ENCODE measurements around the gene TSPAN14. TPM values are rescaled to one million over a fixed set of nuclear protein-coding genes. Genes with fewer than 3 reads are reported as not detected.
A peak's percentile ranks its signal among the peaks of the same experiment; 100 is the strongest.

Gene TSPAN14
- total and polyA plus RNA-seq, 10 of the 15 experiments (the other 5 are each of a cell fraction or from before 2014, with no cell fraction given): 2.5 to 31.7 (median 17.9) TPM

- no peak overlapping the region for H3K4me3 ChIP-seq
- CTCF ChIA-PET: interaction anchor here (0.6 to 21.6 kb wide), 8 partner anchors 9 to 599 kb away, joined by 3 to 852 read pairs (median 4); partner anchors contain the start of gene TSPAN14
- no peak for TF ChIP-seq NR2C2 (IDR thresholded peaks at IDR 0.05; ENCODE audit: borderline replicate concordance, control insufficient read depth, insufficient read length, low read depth)
- TF ChIP-seq CTCF (IDR thresholded peaks at IDR 0.05 in 2 of 3, conservative IDR thresholded peaks at IDR 0.05 in 1 of 3; ENCODE audit: control insufficient read depth in 2 of 3, extremely low read depth in 1 of 3, insufficient read depth in 1 of 3, low read depth in 3 of 3, low read length in 3 of 3): peak in 1 of 3 experiments; percentile 17; a peak in 1 of 6 replicates
- TF ChIP-seq GATAD2B (conservative IDR thresholded peaks at IDR 0.05; ENCODE audit: low read depth): peak; percentile 50; the same call in 1 of the 2 replicates
- peak; percentile 47; the same call in 1 of the 2 replicates for TF ChIP-seq DPF2 (IDR thresholded peaks at IDR 0.05)
- TF ChIP-seq CREB1 (IDR thresholded peaks at IDR 0.05; ENCODE audit: low read depth): no peak
- TF ChIP-seq RUNX3 (IDR thresholded peaks at IDR 0.05; ENCODE audit: low read length): peak; percentile 53; the same call in 1 of the 2 replicates
- TF ChIP-seq CHD1 (IDR thresholded peaks at IDR 0.05; ENCODE audit: low read depth, low read length): no peak
- no peak for TF ChIP-seq BCL11A (IDR thresholded peaks at IDR 0.05; ENCODE audit: low read depth, low read length)
- 0 out of 2 replicates have a peak, but pooled peaks have one; percentile 7 for TF ChIP-seq TCF12 (IDR thresholded peaks at IDR 0.05; ENCODE audit: low read depth, low read length)
- TF ChIP-seq JUNB (IDR thresholded peaks at IDR 0.05): no peak
- peak; percentile 88 for TF ChIP-seq MEF2B (IDR thresholded peaks at IDR 0.05; ENCODE audit: partially characterized antibody, poor library complexity, severe bottlenecking)
- peak; percentile 31; the same call in 1 of the 2 replicates for TF ChIP-seq NR2F1 (conservative IDR thresholded peaks at IDR 0.05)
- peak in 1 of 2 experiments; percentile 66; a peak in 1 of 4 replicates for TF ChIP-seq SRF (IDR thresholded peaks at IDR 0.05; ENCODE audit: low read depth in 2 of 2, low read length in 2 of 2)
- peak; percentile 33 for TF ChIP-seq IKZF1 (conservative IDR thresholded peaks at IDR 0.05)
- no peak for TF ChIP-seq RFX5 (IDR thresholded peaks at IDR 0.05; ENCODE audit: low read depth, low read length)
- no peak for TF ChIP-seq PRDM15 (CRISPR knock-in tag; IDR thresholded peaks at IDR 0.05)
- peak; percentile 34 to 50; a peak in 2 of 4 replicates for TF ChIP-seq IKZF2 (IDR thresholded peaks at IDR 0.05)
- 0 out of 2 replicates have a peak, but pooled peaks have one; percentile 49 for TF ChIP-seq SMARCA5 (IDR thresholded peaks at IDR 0.05)
These were observed 46.7 kb downstream of the TSPAN14 start for GRCh38 chr10:80500572-80501380.

More at GRCh38 chr10:80500572-80501380, 46.7 kb downstream of the TSPAN14 start:
- Histone ChIP-seq H3K4me1 (ENCODE audit: control insufficient read depth, insufficient read depth, low read length) (peaks cover 41% of the 10 kb centered on the region), H3K27ac (ENCODE audit: control insufficient read depth, insufficient read depth) (peak overlapping the region; percentile 54), H3K27me3 (replicated peaks in 1 of 2; ENCODE audit: control insufficient read depth in 2 of 2, insufficient read depth in 2 of 2, low read length in 1 of 2) (no peaks in the 10 kb centered on the region), H3K36me3 (ENCODE audit: control insufficient read depth in 2 of 2, insufficient read depth in 2 of 2, low read length in 1 of 2) (peaks cover 7 to 11% of the 10 kb centered on the region in 2 experiments; a peak in 3 of 4 replicates), H3K4me2 (ENCODE audit: control insufficient read depth, insufficient read depth) (peak overlapping the region; percentile 44), H2AFZ (ENCODE audit: control insufficient read depth, low read depth, low read length) (no peak overlapping the region), H4K20me1 (ENCODE audit: control insufficient read depth, insufficient read depth) (no peaks in the 10 kb centered on the region), H3K9me3 (replicated peaks; ENCODE audit: control insufficient read depth, insufficient read depth, low read length) (no peaks in the 10 kb centered on the region; the same call in 2 of the 3 replicates), H3K79me2 (ENCODE audit: control insufficient read depth, insufficient read depth, low read length) (peaks cover 33% of the 10 kb centered on the region), H3K9ac (ENCODE audit: control insufficient read depth, insufficient read depth, low read length) (no peak overlapping the region)
- SMC1A ChIA-PET (ENCODE audit: uncharacterized antibody, unreplicated experiment): interaction anchor here (1.0 to 21.2 kb wide), 6 partner anchors 9 to 311 kb away, joined by 3 to 1038 read pairs (median 4); partner anchors contain the start of gene TSPAN14
- POLR2A ChIA-PET: interaction anchor here (0.5 to 8.3 kb wide), 18 partner anchors 8 to 1812 kb away, joined by 3 to 60 read pairs (median 5); partner anchors contain the start of gene TSPAN14
- ATAC-seq: peak; percentile 81
- BruUV-seq (replicated peaks): no TSS peak
- RAD21 ChIA-PET (ENCODE audit: unreplicated experiment): interaction anchor here (0.6 to 13.9 kb wide), 5 partner anchors 9 to 118 kb away, joined by 3 to 432 read pairs (median 9); partner anchors contain the start of gene TSPAN14
- DNase-seq (ENCODE audit: low read depth, low spot score): peak; percentile 34
- intact Hi-C loops (cut with micrococcal nuclease; ENCODE audit: unreplicated experiment) (loop anchor here (2.0 to 5.0 kb wide), 3 partner anchors 28 to 118 kb away; no protein-coding TSS in a partner anchor), in situ Hi-C loops (cut with MboI) (loop anchor here (5.0 kb wide), 1 partner anchor 53 kb away; no protein-coding TSS in a partner anchor)
- FAIRE-seq: no peak
- WGBS (ENCODE audit: insufficient coverage, insufficient replicate concordance, low lambda C conversion rate, missing lambda C conversion rate): 76% methylated on average over 14 of the region's 14 CpGs
